ENCODE measurements around the gene A3GALT2.
A peak's percentile ranks its signal among the peaks of the same experiment; 100 is the strongest.

Gene A3GALT2

GRCh38 chr1:33320619-33321165 is at the start of gene A3GALT2:
Gene A3GALT2, minus strand, starts transcription at chr1:33321098. Its CDS starts 0 bp downstream, at chr1:33321098.
- no peak for DNase-seq (ENCODE audit: low spot score)

- no peak for DNase-seq (ENCODE audit: low spot score)
These were observed 49.4 kb upstream of the A3GALT2 start for GRCh38 chr1:33370301-33370700.

GRCh38 chr1:33369764-33370163 is 48.9 kb upstream of the A3GALT2 start:
- DNase-seq (ENCODE audit: low spot score) = no peak

- no peak for DNase-seq (ENCODE audit: low spot score)
These were observed 48.2 kb upstream of the A3GALT2 start for GRCh38 chr1:33369081-33369480.

- no peak for DNase-seq (ENCODE audit: low spot score)
These were observed 47.5 kb upstream of the A3GALT2 start for GRCh38 chr1:33368431-33368830.

- peak; percentile 78 for DNase-seq (ENCODE audit: low spot score)
These were observed 46.8 kb upstream of the A3GALT2 start for GRCh38 chr1:33367485-33368405.

- DNase-seq (ENCODE audit: low spot score) = no peak
These were observed 46.0 kb upstream of the A3GALT2 start for GRCh38 chr1:33366762-33367484.

GRCh38 chr1:33365560-33365997 is 44.7 kb upstream of the A3GALT2 start:
- DNase-seq (ENCODE audit: low spot score) = no peak

- no peak for DNase-seq (ENCODE audit: low spot score)
These were observed 43.6 kb upstream of the A3GALT2 start for GRCh38 chr1:33364565-33364918.

GRCh38 chr1:33363470-33363861 is 42.6 kb upstream of the A3GALT2 start:
- no peak for DNase-seq (ENCODE audit: low spot score)

GRCh38 chr1:33363021-33363420 is 42.1 kb upstream of the A3GALT2 start:
- no peak for DNase-seq (ENCODE audit: low spot score)

- no peak for DNase-seq (ENCODE audit: low spot score)
These were observed 40.8 kb upstream of the A3GALT2 start for GRCh38 chr1:33361532-33362235.

- no peak for DNase-seq (ENCODE audit: low spot score)
These were observed 39.5 kb upstream of the A3GALT2 start for GRCh38 chr1:33360367-33360766.

GRCh38 chr1:33359931-33360330 is 39.0 kb upstream of the A3GALT2 start:
- no peak for DNase-seq (ENCODE audit: low spot score)

- no peak for DNase-seq (ENCODE audit: low spot score)
These were observed 38.1 kb upstream of the A3GALT2 start for GRCh38 chr1:33358795-33359503.

- DNase-seq (ENCODE audit: low spot score) = no peak
These were observed 37.4 kb upstream of the A3GALT2 start for GRCh38 chr1:33358114-33358794.

- no peak for DNase-seq (ENCODE audit: low spot score)
These were observed 36.2 kb upstream of the A3GALT2 start for GRCh38 chr1:33357099-33357498.

- no peak for DNase-seq (ENCODE audit: low spot score)
These were observed 33.9 kb upstream of the A3GALT2 start for GRCh38 chr1:33354707-33355316.

GRCh38 chr1:33353531-33353930 is 32.6 kb upstream of the A3GALT2 start:
- DNase-seq (ENCODE audit: low spot score) = no peak

GRCh38 chr1:33351281-33351660 is 30.4 kb upstream of the A3GALT2 start:
- DNase-seq (ENCODE audit: low spot score) = no peak
